A673 (cell line): ENCODE data around the gene EPHX1.

Experiments
- EZH2 ChIP-seq: fragments of 200-600 bp; sonication (generic); IDR thresholded peaks from 2 replicates; pipeline ENCODE4 v1.6.1; 2017; ENCODE audit warnings: borderline replicate concordance, low read depth, mild to moderate bottlenecking, mixed read lengths, antibody characterized with exemption, low read length; ENCODE audit not compliant: poor library complexity, severe bottlenecking
- TF ChIP-seq, protein P1 (sequence below): fragments of 300-800, 200-600 bp; sonication (generic); conservative IDR thresholded peaks from 2 replicates; pipeline ENCODE4 v1.5.1; 2017; ENCODE audit warnings: low read depth, mild to moderate bottlenecking, antibody characterized with exemption, low read length, moderate library complexity, mixed read lengths

DNA sequence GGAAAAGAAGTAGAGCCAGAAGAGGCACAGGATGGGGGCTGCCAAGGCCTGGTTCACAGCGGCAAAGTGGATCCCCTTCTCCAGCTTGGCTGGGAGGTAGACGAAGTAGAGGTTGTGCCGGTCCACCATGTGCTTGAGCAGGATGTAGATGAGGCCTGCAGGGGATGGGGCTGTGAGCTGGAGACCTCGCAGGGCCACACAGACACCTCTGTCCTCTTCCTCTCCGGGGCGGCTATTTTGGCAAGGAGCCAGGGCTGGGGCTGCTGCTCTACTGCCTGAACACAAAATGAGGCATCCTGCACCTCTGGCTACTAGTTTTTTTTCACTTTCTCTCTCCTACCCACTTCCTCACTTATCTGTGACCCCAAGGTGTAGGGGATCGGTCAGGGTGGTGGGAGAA lies 40.0 kb downstream of the EPHX1 start:
- no peak for TF ChIP-seq EZH2
- TF ChIP-seq, protein P1, sequence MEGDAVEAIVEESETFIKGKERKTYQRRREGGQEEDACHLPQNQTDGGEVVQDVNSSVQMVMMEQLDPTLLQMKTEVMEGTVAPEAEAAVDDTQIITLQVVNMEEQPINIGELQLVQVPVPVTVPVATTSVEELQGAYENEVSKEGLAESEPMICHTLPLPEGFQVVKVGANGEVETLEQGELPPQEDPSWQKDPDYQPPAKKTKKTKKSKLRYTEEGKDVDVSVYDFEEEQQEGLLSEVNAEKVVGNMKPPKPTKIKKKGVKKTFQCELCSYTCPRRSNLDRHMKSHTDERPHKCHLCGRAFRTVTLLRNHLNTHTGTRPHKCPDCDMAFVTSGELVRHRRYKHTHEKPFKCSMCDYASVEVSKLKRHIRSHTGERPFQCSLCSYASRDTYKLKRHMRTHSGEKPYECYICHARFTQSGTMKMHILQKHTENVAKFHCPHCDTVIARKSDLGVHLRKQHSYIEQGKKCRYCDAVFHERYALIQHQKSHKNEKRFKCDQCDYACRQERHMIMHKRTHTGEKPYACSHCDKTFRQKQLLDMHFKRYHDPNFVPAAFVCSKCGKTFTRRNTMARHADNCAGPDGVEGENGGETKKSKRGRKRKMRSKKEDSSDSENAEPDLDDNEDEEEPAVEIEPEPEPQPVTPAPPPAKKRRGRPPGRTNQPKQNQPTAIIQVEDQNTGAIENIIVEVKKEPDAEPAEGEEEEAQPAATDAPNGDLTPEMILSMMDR, result no peak
